PC-9 (cell line): ENCODE data around the gene NFIX. TPM values are rescaled to one million over a fixed set of nuclear protein-coding genes. Genes with fewer than 3 reads are reported as not detected.

Experiments used
- BruUV-seq: library from RNA; stranded (reverse); fragments of 400-500 nt; replicated peaks from 2 replicates; lab custom pipeline; 2021; lab: Mats Ljungman, UMichigan
- CTCF ChIA-PET: fragments of 300-600 bp; sonication (Branson Sonifier 250); formaldehyde crosslinking; loops from one replicate; lab custom pipeline; 2022; ENCODE audit warnings: antibody characterized with exemption; lab: Charles Lee
- POLR2A ChIA-PET: fragments of 300-600 bp; sonication (Branson Sonifier 250); formaldehyde crosslinking; loops from one replicate; lab custom pipeline; 2022; ENCODE audit warnings: antibody characterized with exemption; ENCODE audit not compliant: unreplicated experiment; lab: Charles Lee
- DNase-seq, 2 experiments: peaks; one replicate each; pipeline versions ENCODE4 v3.0.0 to v3.0.0-alpha.2; 2015 to 2022; ENCODE audit warnings: mixed read lengths in 1 of 2
- H2AFZ ChIP-seq: fragments of 200-600 bp; sonication (generic); 2 replicates; pipeline ENCODE4 v1.8.1; 2017; ENCODE audit warnings: antibody characterized with exemption
- H3F3A ChIP-seq: fragments of 200-600 bp; sonication (generic); 2 replicates; pipeline ENCODE4 v1.8.1; 2017; ENCODE audit warnings: antibody characterized with exemption, mild to moderate bottlenecking, low read depth; ENCODE audit not compliant: insufficient read depth
- H3K27ac ChIP-seq: fragments of 200-600 bp; sonication (generic); 2 replicates; pipeline ENCODE4 v1.6.1; 2016; ENCODE audit warnings: mixed run types
- H3K27me3 ChIP-seq: fragments of 200-600 bp; sonication (generic); 2 replicates; pipeline ENCODE4 v1.6.1; 2016; ENCODE audit warnings: low read depth, mixed run types; ENCODE audit not compliant: insufficient read depth
- H3K36me3 ChIP-seq: fragments of 200-600 bp; sonication (generic); 2 replicates; pipeline ENCODE4 v1.6.1; 2016; ENCODE audit warnings: low read depth, mixed run types
- H3K4me1 ChIP-seq: fragments of 200-600 bp; sonication (generic); replicated peaks from 2 replicates; pipeline ENCODE4 v1.6.1; 2016; ENCODE audit warnings: mixed run types; ENCODE audit not compliant: insufficient read depth
- H3K4me2 ChIP-seq: fragments of 200-600 bp; sonication (generic); 2 replicates; pipeline ENCODE4 v1.6.1; 2017; ENCODE audit warnings: mixed run types
- H3K4me3 ChIP-seq: fragments of 200-600 bp; sonication (generic); 2 replicates; pipeline ENCODE4 v1.6.1; 2016; ENCODE audit warnings: mixed run types
- H3K79me2 ChIP-seq: fragments of 200-600 bp; sonication (generic); 2 replicates; pipeline ENCODE4 v1.6.1; 2017; ENCODE audit warnings: low read depth, mixed run types
- H3K9me2 ChIP-seq: fragments of 200-600 bp; sonication (generic); 2 replicates; pipeline ENCODE4 v1.8.1; 2017; ENCODE audit warnings: mild to moderate bottlenecking; ENCODE audit not compliant: insufficient read depth
- H3K9me3 ChIP-seq: fragments of 200-600 bp; sonication (generic); 2 replicates; pipeline ENCODE4 v1.8.1; 2016; ENCODE audit warnings: low read depth; ENCODE audit not compliant: insufficient read depth
- H4K20me1 ChIP-seq: fragments of 200-600 bp; sonication (generic); 2 replicates; pipeline ENCODE4 v1.8.1; 2017; ENCODE audit not compliant: insufficient read depth
- EZH2 ChIP-seq: fragments of 200-600 bp; sonication (generic); IDR thresholded peaks from 2 replicates; pipeline ENCODE4 v1.8.0; 2017; ENCODE audit warnings: antibody characterized with exemption, low read depth
- intact Hi-C: fragments of 100-400 bp; cut with micrococcal nuclease; formaldehyde crosslinking; loops from one replicate; pipeline ENCODE4 v1.10.0; 2022; ENCODE audit not compliant: unreplicated experiment
- total RNA-seq: library from RNA; stranded (reverse); gene quantifications from 2 replicates; pipeline ENCODE4 v1.2.3, GENCODE V29; 2021
- TF ChIP-seq, protein P1 (sequence below): fragments of 200-600 bp; sonication (generic); conservative IDR thresholded peaks from 2 replicates; pipeline ENCODE4 v1.6.1; 2017; ENCODE audit warnings: mixed run types, antibody characterized with exemption, mild to moderate bottlenecking, moderate library complexity

Gene NFIX
- total RNA-seq, 1 experiment from 2014 or later: 24.2 TPM

DNA sequence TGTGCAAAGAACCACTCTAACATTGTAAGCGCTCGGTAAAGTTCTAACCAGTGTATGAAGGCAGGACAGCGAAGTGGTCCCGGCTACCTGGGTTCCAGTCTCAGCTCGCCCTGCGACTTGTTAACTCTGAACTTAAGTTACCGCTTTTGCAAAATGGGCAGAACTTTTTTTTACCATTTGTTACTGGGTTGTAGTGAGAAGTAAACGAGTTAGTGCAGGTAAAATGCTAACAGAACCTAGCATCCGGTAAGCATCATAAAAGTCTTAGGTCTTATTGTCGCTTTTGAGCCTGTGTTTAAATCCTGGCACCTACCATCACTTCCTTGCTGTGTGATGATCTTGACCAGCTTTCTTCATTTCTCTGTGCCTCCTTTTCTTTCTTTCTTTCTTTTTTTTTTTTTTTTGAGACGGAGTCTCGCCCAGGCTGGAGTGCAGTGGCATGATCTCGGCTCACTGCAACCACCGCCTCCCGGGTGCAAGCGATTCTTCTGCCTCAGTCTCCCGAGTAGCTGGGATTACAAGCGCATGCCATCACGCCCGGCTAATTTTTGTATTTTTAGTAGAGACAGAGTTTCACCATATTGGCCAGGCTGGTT lies 122.0 kb downstream of the NFIX start:
- CTCF ChIA-PET: interaction anchor here (0.7 kb wide), 1 partner anchor 151 kb away, joined by 5 read pairs; no protein-coding TSS in a partner anchor
- Histone ChIP-seq H3K4me2 (peak overlapping the region; percentile 78), H3K4me1 (peaks cover 29% of the 10 kb centered on the region), H3K9me2 (no peaks in the 10 kb centered on the region), H3K9me3 (no peaks in the 10 kb centered on the region), H4K20me1 (peaks cover 34% of the 10 kb centered on the region), H3K36me3 (peaks cover 24% of the 10 kb centered on the region; the same call in 1 of the 2 replicates), H3K27me3 (no peaks in the 10 kb centered on the region), H3K79me2 (peaks cover 77% of the 10 kb centered on the region), H3K27ac (peak overlapping the region; percentile 77), H3F3A (peaks cover 23% of the 10 kb centered on the region; the same call in 1 of the 2 replicates), H2AFZ (peak overlapping the region; percentile 76), H3K4me3 (peak overlapping the region; percentile 86)
- intact Hi-C loops: loop anchor here (10.0 kb wide), 1 partner anchor 148 kb away; no protein-coding TSS in a partner anchor
- TF ChIP-seq, protein P1, sequence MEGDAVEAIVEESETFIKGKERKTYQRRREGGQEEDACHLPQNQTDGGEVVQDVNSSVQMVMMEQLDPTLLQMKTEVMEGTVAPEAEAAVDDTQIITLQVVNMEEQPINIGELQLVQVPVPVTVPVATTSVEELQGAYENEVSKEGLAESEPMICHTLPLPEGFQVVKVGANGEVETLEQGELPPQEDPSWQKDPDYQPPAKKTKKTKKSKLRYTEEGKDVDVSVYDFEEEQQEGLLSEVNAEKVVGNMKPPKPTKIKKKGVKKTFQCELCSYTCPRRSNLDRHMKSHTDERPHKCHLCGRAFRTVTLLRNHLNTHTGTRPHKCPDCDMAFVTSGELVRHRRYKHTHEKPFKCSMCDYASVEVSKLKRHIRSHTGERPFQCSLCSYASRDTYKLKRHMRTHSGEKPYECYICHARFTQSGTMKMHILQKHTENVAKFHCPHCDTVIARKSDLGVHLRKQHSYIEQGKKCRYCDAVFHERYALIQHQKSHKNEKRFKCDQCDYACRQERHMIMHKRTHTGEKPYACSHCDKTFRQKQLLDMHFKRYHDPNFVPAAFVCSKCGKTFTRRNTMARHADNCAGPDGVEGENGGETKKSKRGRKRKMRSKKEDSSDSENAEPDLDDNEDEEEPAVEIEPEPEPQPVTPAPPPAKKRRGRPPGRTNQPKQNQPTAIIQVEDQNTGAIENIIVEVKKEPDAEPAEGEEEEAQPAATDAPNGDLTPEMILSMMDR: no peak
- no peak for TF ChIP-seq EZH2
- POLR2A ChIA-PET: interaction anchor here (0.5 to 0.6 kb wide), 2 partner anchors 35 to 328 kb away, joined by 3 to 4 read pairs; no protein-coding TSS in a partner anchor
- DNase-seq: peak in 1 of 2 experiments; percentile 46
- BruUV-seq: no TSS peak

DNA sequence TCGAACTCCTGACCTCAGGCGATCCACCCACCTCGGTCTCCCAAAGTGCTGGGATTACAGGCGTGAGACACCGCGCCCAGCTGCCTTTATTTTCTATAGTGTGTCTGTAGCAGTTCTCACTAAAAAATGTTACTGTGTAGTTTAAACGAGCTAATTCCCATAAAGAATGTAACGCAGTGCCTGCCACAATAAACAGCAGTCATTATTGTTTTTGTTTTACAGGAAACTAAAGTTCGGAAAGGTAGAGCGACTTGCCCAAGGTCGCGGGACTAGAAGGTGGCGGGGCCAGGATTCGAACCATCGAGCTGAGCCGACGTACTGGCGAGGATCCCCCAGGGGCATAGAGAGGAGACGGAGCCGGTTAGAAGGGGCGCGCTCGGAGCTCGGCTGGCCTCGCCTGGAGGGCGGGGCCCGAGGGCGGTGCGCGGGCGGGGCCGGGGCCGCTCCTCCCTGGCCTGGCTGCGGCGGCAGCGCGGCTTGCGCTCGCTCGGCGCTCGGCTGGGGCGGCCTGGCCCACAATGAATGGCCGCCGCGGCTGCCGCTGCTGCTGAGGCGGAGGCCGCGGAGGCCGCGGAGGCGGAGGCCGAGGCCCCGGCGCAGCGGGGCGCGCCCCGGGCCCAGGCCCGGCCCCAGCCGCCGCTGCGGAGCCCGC lies 122.6 kb downstream of the NFIX start, which contains the start of gene NACC1:
Gene NACC1, plus strand, starts transcription at position 493 of the 652 bp plus-strand sequence. CDS start 16,944 bp downstream, outside the sequence.
- H2AFZ ChIP-seq: peak within 1 kb of the TSS; percentile 76
- peaks cover 24% of the 10 kb centered on the region; the same call in 1 of the 2 replicates for H3K36me3 ChIP-seq
- peaks cover 29% of the 10 kb centered on the region for H3K4me1 ChIP-seq
- H3F3A ChIP-seq: peaks cover 23% of the 10 kb centered on the region; the same call in 1 of the 2 replicates
- no peaks in the 10 kb centered on the region for H3K27me3 ChIP-seq
- peaks cover 83% of the 10 kb centered on the region for H3K79me2 ChIP-seq
- peak; percentile 72 to 92 for DNase-seq
- peaks cover 40% of the 10 kb centered on the region for H4K20me1 ChIP-seq
- ChIA-PET POLR2A (interaction anchor here (0.5 to 0.6 kb wide), 3 partner anchors 29 to 329 kb away, joined by 3 to 8 read pairs (median 4); no protein-coding TSS in a partner anchor), CTCF (interaction anchor here (0.5 to 0.7 kb wide), 2 partner anchors 62 to 151 kb away, joined by 3 to 5 read pairs; no protein-coding TSS in a partner anchor)
- no TSS peak for BruUV-seq
- peak within 1 kb of the TSS; percentile 77 for H3K27ac ChIP-seq
- intact Hi-C loops: loop anchor here (1.0 to 10.0 kb wide), 2 partner anchors 33 to 147 kb away; no protein-coding TSS in a partner anchor
- H3K4me2 ChIP-seq: peak within 1 kb of the TSS; percentile 83
- H3K9me2 ChIP-seq: no peaks in the 10 kb centered on the region
- no peaks in the 10 kb centered on the region for H3K9me3 ChIP-seq
- TF ChIP-seq, protein P1: no peak
- TF ChIP-seq EZH2: no peak
- peak within 1 kb of the TSS; percentile 99 for H3K4me3 ChIP-seq
